Nephron (organoid): ENCODE data around the gene TSPAN5.

ENCODE experiments used
- H3K27ac Mint-ChIP-seq, 3 experiments: 2 replicates each; pipeline ENCODE4 v1.8.0; 2020; ENCODE audit warnings: mixed read lengths in 3 of 3, mild to moderate bottlenecking in 2 of 3, moderate library complexity in 1 of 3
- H3K27me3 Mint-ChIP-seq: 2 replicates; pipeline ENCODE4 v1.8.0; 2021; ENCODE audit warnings: low read depth, mild to moderate bottlenecking, moderate library complexity, mixed read lengths
- H3K36me3 Mint-ChIP-seq: 2 replicates; pipeline ENCODE4 v1.8.0; 2020; ENCODE audit warnings: low read depth, mixed read lengths
- H3K4me1 Mint-ChIP-seq: 2 replicates; pipeline ENCODE4 v1.8.0; 2020; ENCODE audit warnings: mixed read lengths
- H3K4me3 Mint-ChIP-seq, 3 experiments: 2 replicates each; pipeline ENCODE4 v1.8.0; 2020; ENCODE audit warnings: mild to moderate bottlenecking in 3 of 3, mixed read lengths in 3 of 3, moderate library complexity in 2 of 3
- H3K9me3 Mint-ChIP-seq: 2 replicates; pipeline ENCODE4 v1.8.0; 2020; ENCODE audit warnings: mixed read lengths
- CTCF ChIP-seq, 3 experiments: fragments of 200-600 bp; sonication (generic); IDR thresholded peaks; one replicate each; pipeline ENCODE4 v1.5.0; 2021; ENCODE audit warnings: antibody characterized with exemption in 3 of 3; ENCODE audit not compliant: unreplicated experiment in 3 of 3

Gene TSPAN5

GRCh38 chr4:98501383-98501782, 157.0 kb downstream of the TSPAN5 start:
- Mint-ChIP-seq H3K27ac (no peak overlapping the region), H3K4me1 (peaks cover 7% of the 10 kb centered on the region), H3K36me3 (no peaks in the 10 kb centered on the region), H3K9me3 (no peaks in the 10 kb centered on the region), H3K27me3 (no peaks in the 10 kb centered on the region), H3K4me3 (no peak overlapping the region)
- TF ChIP-seq CTCF (IDR thresholded peaks at IDR 0.05; ENCODE audit: unreplicated experiment in 3 of 3) = no peak

- Mint-ChIP-seq H3K27me3 (no peaks in the 10 kb centered on the region), H3K9me3 (no peaks in the 10 kb centered on the region), H3K4me1 (peaks cover 24% of the 10 kb centered on the region), H3K27ac (peak overlapping the region in 2 of 3 experiments; percentile 38 to 55), H3K4me3 (no peak overlapping the region), H3K36me3 (no peaks in the 10 kb centered on the region)
- no peak for TF ChIP-seq CTCF (IDR thresholded peaks at IDR 0.05; ENCODE audit: unreplicated experiment in 3 of 3)
Observed at GRCh38 chr4:98498774-98499173, 159.6 kb downstream of the TSPAN5 start.

- H3K4me3 Mint-ChIP-seq = no peak overlapping the region
- peak overlapping the region; percentile 96 to 99 (median 96) for H3K27ac Mint-ChIP-seq
- no peaks in the 10 kb centered on the region for H3K27me3 Mint-ChIP-seq
- TF ChIP-seq CTCF (IDR thresholded peaks at IDR 0.05; ENCODE audit: unreplicated experiment in 3 of 3) = no peak
- H3K36me3 Mint-ChIP-seq = no peaks in the 10 kb centered on the region
- H3K9me3 Mint-ChIP-seq = no peaks in the 10 kb centered on the region
- H3K4me1 Mint-ChIP-seq = peaks cover 41% of the 10 kb centered on the region
Observed at GRCh38 chr4:98496152-98496845, 162.1 kb downstream of the TSPAN5 start.

GRCh38 chr4:98493296-98493695, 165.1 kb downstream of the TSPAN5 start:
- Mint-ChIP-seq H3K4me3 (no peak overlapping the region), H3K27ac (peak overlapping the region; percentile 29 to 82 (median 34)), H3K9me3 (no peaks in the 10 kb centered on the region), H3K36me3 (no peaks in the 10 kb centered on the region), H3K4me1 (peaks cover 52% of the 10 kb centered on the region), H3K27me3 (no peaks in the 10 kb centered on the region)
- no peak for TF ChIP-seq CTCF (IDR thresholded peaks at IDR 0.05; ENCODE audit: unreplicated experiment in 3 of 3)

- H3K27me3 Mint-ChIP-seq = no peaks in the 10 kb centered on the region
- peaks cover 52% of the 10 kb centered on the region for H3K4me1 Mint-ChIP-seq
- no peaks in the 10 kb centered on the region for H3K36me3 Mint-ChIP-seq
- peak overlapping the region; percentile 86 to 88 (median 87) for H3K27ac Mint-ChIP-seq
- no peak overlapping the region for H3K4me3 Mint-ChIP-seq
- H3K9me3 Mint-ChIP-seq = no peaks in the 10 kb centered on the region
- no peak for TF ChIP-seq CTCF (IDR thresholded peaks at IDR 0.05; ENCODE audit: unreplicated experiment in 3 of 3)
Observed at GRCh38 chr4:98491899-98492559, 166.4 kb downstream of the TSPAN5 start.

- H3K4me3 Mint-ChIP-seq = no peak overlapping the region
- H3K27ac Mint-ChIP-seq = peak overlapping the region; percentile 54 to 65 (median 65)
- H3K36me3 Mint-ChIP-seq = no peaks in the 10 kb centered on the region
- H3K4me1 Mint-ChIP-seq = peaks cover 35% of the 10 kb centered on the region
- H3K27me3 Mint-ChIP-seq = no peaks in the 10 kb centered on the region
- H3K9me3 Mint-ChIP-seq = no peaks in the 10 kb centered on the region
- TF ChIP-seq CTCF (IDR thresholded peaks at IDR 0.05; ENCODE audit: unreplicated experiment in 3 of 3) = no peak
Observed at GRCh38 chr4:98490251-98490650, 168.2 kb downstream of the TSPAN5 start.
